Stomach (tissue), 9 donors: ENCODE results near the gene CPA5. TPM values are rescaled to one million over a fixed set of nuclear protein-coding genes. Genes with fewer than 3 reads are reported as not detected.

Experiments
- DNase-seq, 2 donors: peaks; one replicate each; pipeline versions ENCODE4 v3.0.0 to v3.0.0-alpha.2; 2013 to 2019
- H3K27ac ChIP-seq, 5 donors: fragments of 200-600 bp in 4 of 5; sonication (generic) in 4 of 5; one replicate each; pipeline ENCODE4 v1.5.1; 2013 to 2019; ENCODE audit warnings: mild to moderate bottlenecking in 1 of 5, moderate library complexity in 1 of 5
- H3K27me3 ChIP-seq, 3 donors: fragments of 200-600 bp; sonication (generic); one replicate each; pipeline ENCODE4 v1.5.1; 2017 to 2019; ENCODE audit warnings: mixed run types in 1 of 3
- H3K36me3 ChIP-seq, 4 donors: fragments of 200-600 bp; sonication (generic); 1 replicate in 3 of 4; 2 replicates in 1 of 4; pipeline ENCODE4 v1.5.1; 2016 to 2019
- H3K4me1 ChIP-seq, 4 donors: fragments of 200-600 bp; sonication (generic); one replicate each; pipeline ENCODE4 v1.5.1; 2016 to 2019
- H3K4me3 ChIP-seq, 4 donors: fragments of 200-600 bp; sonication (generic) in 3 of 4; one replicate each; pipeline ENCODE4 v1.5.1; 2016 to 2019; ENCODE audit warnings: mild to moderate bottlenecking in 1 of 4
- H3K9me3 ChIP-seq, 4 donors: fragments of 200-600 bp; sonication (generic); one replicate each; pipeline ENCODE4 v1.5.1; 2016 to 2019
- EP300 ChIP-seq: sonication (generic); formaldehyde crosslinking; IDR thresholded peaks from one replicate; pipeline ENCODE4 v1.6.1; 2017; ENCODE audit warnings: antibody characterized with exemption
- POLR2A ChIP-seq, 4 donors: fragments of 450-650 bp; IDR thresholded peaks; one replicate each; pipeline ENCODE4 v1.6.1; 2016; ENCODE audit warnings: antibody characterized with exemption in 4 of 4, control low read depth in 2 of 4, mild to moderate bottlenecking in 1 of 4, moderate library complexity in 1 of 4
- POLR2AphosphoS5 ChIP-seq, 3 donors: sonication (generic); formaldehyde crosslinking; IDR thresholded peaks; one replicate each; pipeline ENCODE4 v1.6.1; 2016; ENCODE audit warnings: antibody characterized with exemption in 3 of 3
- WGBS, 5 donors: extraction: QIAGEN DNeasy Blood & Tissue Kit in 3 of 5; methylation state at CpG; one replicate each; pipeline versions ENCODE4 v1.1.5 to v1.1.7; 2013 to 2018; 5-methylcytosine and 5-hydroxymethylcytosine counted together
- intact Hi-C: fragments of 100-400 bp; cut with DNase I; formaldehyde crosslinking; loops from one replicate; pipeline ENCODE4 v1.15.1; 2023; ENCODE audit warnings: low total_unique reads
- polyA plus RNA-seq, 3 donors: library from polyadenylated mRNA; stranded (reverse); fragments of 200-250 nt; gene quantifications; one replicate each; pipeline ENCODE4 v1.2.3, GENCODE V29; 2013
- total RNA-seq, 5 donors: library from RNA; depleted of rRNA; stranded (reverse); fragments of >200 nt; gene quantifications; one replicate each; pipeline versions ENCODE4 v1.1.0 to v1.2.3, GENCODE V29; 2014 to 2016
- TF ChIP-seq, protein P1 (sequence below), 7 experiments: fragments of 450-650 bp in 4 of 7; fragments of 200-600 bp in 3 of 7; sonication (generic) in 3 of 7; IDR thresholded peaks; one replicate each; pipeline ENCODE4 v1.5.1; 2016 to 2019; ENCODE audit warnings: antibody characterized with exemption in 7 of 7, control low read depth in 2 of 7, mild to moderate bottlenecking in 1 of 7
- donor health status: healthy with polysubstance abuse.
- donor health status: Bipolar disorder and iron deficiency.
- donor health status: healthy.

The CPA5 gene
- total and polyA plus RNA-seq, 8 donors: 0.48 TPM; not detected in 7

DNA sequence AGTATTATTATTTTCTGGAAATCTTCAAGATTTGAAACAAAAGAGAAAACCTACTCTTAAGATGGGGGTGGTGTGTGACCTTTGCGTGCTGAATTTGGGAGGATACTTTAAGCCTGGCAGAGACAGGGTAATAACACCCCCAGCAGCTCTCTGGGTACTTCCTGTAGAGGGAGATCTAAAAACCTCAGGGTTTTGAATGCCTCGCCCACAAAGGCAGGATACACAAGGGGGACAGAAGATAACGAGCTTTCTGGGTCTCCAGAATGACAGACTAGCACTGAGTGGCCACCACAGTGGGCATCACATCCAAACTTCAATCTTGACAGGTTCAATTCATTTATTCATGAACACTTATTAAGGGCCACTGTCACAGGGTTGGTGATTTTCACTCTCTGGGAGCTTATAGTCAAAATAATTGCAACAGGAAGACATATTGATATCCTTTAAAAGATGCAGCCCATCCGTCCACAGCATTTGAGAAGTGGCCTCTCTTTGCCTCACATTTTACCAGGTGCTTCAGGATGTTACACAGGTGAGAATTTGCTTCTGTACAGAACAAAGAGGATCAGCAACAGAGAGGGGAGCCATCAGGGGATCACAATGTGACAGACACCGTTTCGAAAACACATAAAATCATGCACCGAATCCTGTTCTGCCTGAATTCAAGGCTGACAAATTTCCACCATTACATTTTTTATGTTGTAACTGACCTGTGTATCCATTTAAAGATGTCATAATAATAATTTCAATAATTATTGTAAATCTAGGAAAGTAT lies 50.0 kb downstream of the CPA5 start:
- DNase-seq: no peak
- no peaks in the 10 kb centered on the region for H3K9me3 ChIP-seq
- TF ChIP-seq, protein P1, sequence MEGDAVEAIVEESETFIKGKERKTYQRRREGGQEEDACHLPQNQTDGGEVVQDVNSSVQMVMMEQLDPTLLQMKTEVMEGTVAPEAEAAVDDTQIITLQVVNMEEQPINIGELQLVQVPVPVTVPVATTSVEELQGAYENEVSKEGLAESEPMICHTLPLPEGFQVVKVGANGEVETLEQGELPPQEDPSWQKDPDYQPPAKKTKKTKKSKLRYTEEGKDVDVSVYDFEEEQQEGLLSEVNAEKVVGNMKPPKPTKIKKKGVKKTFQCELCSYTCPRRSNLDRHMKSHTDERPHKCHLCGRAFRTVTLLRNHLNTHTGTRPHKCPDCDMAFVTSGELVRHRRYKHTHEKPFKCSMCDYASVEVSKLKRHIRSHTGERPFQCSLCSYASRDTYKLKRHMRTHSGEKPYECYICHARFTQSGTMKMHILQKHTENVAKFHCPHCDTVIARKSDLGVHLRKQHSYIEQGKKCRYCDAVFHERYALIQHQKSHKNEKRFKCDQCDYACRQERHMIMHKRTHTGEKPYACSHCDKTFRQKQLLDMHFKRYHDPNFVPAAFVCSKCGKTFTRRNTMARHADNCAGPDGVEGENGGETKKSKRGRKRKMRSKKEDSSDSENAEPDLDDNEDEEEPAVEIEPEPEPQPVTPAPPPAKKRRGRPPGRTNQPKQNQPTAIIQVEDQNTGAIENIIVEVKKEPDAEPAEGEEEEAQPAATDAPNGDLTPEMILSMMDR (IDR thresholded peaks at IDR 0.05): no peak
- no peak for TF ChIP-seq POLR2AphosphoS5 (IDR thresholded peaks at IDR 0.05)
- no peak for TF ChIP-seq EP300
- no peak for TF ChIP-seq POLR2A (IDR thresholded peaks at IDR 0.05)
- intact Hi-C loops: no loop called here
- H3K4me1 ChIP-seq: peaks cover 0 to 9% (median 0%) of the 10 kb centered on the region in 4 donors
- H3K27me3 ChIP-seq: no peaks in the 10 kb centered on the region
- no peak overlapping the region for H3K27ac ChIP-seq
- no peak overlapping the region for H3K4me3 ChIP-seq
- H3K36me3 ChIP-seq: peaks cover 0 to 9% (median 0%) of the 10 kb centered on the region in 4 donors
- WGBS, 5 donors: 78 to 88% (median 86%) methylated on average over 7 of the region's 7 CpGs

DNA sequence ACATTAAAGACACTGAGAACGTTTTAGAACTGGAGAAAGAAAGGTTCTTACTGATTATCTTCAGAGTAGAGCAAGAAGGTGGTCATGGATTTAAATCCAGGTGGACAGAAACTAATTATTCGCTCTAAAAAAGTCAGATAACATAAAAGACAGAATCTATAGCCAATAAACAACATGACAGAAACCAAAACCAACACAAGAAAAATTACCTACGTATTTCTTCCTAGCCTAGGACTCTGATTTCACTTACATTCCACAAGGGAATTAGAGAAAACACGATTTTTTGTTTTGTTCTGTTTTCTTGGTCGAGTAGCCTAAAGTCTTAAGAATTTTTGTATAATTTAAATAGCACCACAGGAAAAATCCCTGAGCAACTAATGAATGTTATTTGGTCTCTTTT lies 50.8 kb downstream of the CPA5 start:
- H3K36me3 ChIP-seq: peaks cover 0 to 9% (median 0%) of the 10 kb centered on the region in 4 donors
- H3K9me3 ChIP-seq: no peaks in the 10 kb centered on the region
- WGBS, 5 donors: 78 to 85% (median 82%) methylated on average over 5 of the region's 5 CpGs
- no peak overlapping the region for H3K4me3 ChIP-seq
- H3K4me1 ChIP-seq: peaks cover 0 to 9% (median 3%) of the 10 kb centered on the region in 4 donors
- intact Hi-C loops: no loop called here
- no peak for DNase-seq
- H3K27ac ChIP-seq: no peak overlapping the region
- TF ChIP-seq POLR2A (IDR thresholded peaks at IDR 0.05) (no peak), POLR2AphosphoS5 (IDR thresholded peaks at IDR 0.05) (no peak)
- TF ChIP-seq, protein P1 (IDR thresholded peaks at IDR 0.05): no peak
- H3K27me3 ChIP-seq: no peaks in the 10 kb centered on the region

DNA sequence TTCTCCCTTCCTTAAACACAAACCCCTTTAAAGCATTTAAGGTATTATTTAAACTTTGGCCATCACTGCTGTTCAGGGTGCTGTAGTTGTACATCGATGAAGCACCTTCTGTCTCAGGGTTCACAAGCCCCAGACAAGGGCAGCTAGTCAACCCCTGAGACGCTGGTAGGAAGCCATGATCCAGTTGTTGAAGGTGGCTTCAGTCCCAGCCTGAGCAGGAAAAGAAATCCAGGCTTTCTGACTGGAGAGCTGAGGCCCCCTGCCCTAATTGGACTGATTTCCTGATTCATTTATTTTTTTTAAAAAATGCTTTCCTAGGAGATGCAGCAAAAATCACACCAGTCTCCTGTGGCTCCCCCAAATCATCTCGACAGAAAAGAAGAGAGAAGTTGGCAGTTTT lies 51.5 kb downstream of the CPA5 start:
- no peaks in the 10 kb centered on the region for H3K27me3 ChIP-seq
- TF ChIP-seq EP300: no peak
- TF ChIP-seq POLR2AphosphoS5 (IDR thresholded peaks at IDR 0.05): no peak
- TF ChIP-seq POLR2A (IDR thresholded peaks at IDR 0.05): no peak
- TF ChIP-seq, protein P1 (IDR thresholded peaks at IDR 0.05): no peak
- H3K36me3 ChIP-seq: peaks cover 0 to 9% (median 0%) of the 10 kb centered on the region in 4 donors
- intact Hi-C loops: no loop called here
- no peak overlapping the region for H3K4me3 ChIP-seq
- H3K27ac ChIP-seq: no peak overlapping the region
- WGBS, 5 donors: 69 to 81% (median 76%) methylated on average over 3 of the region's 3 CpGs
- H3K4me1 ChIP-seq: peaks cover 0 to 9% (median 4%) of the 10 kb centered on the region in 4 donors
- DNase-seq: peak in 1 of 2 donors; percentile 61
- no peaks in the 10 kb centered on the region for H3K9me3 ChIP-seq

DNA sequence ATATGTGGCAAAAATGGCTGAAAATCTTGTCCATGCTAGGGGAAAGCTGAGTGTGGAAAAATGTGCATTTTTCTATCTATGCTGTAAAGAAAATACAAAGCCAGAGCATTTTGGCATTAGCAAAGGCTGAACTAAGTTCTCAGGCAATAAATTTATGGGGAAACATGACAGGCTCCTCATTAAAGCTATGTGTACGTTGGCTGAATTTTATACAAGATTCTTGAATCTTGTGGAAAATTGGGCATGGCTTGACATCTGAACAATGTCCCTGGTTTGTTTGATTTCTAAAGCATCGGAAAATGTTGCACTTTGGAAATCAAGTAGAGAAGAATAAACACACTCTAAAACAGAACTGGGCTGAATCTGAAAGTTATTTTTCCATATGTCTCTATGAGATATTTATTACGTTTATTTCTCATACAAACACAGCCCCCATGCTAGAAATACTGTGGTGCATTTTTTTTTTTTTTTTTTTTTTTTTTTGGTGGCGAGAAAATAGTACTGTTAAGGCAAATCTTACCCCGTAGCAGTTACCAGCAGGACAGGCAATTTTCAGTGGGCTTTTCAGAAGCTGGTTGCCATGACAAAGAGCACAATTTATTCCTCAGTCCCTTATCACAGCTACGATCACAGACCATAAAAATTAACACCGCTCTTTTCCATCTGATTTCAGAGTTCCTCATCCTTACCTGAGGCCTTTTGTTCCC lies 52.6 kb downstream of the CPA5 start:
- intact Hi-C loops: no loop called here
- DNase-seq: peak in 1 of 2 donors; percentile 70
- peaks cover 0 to 11% (median under 1%) of the 10 kb centered on the region in 4 donors for H3K36me3 ChIP-seq
- no peaks in the 10 kb centered on the region for H3K9me3 ChIP-seq
- H3K27ac ChIP-seq: no peak overlapping the region
- WGBS, 5 donors: 77 to 92% (median 88%) methylated on average over 7 of the region's 7 CpGs
- no peaks in the 10 kb centered on the region for H3K27me3 ChIP-seq
- no peak overlapping the region for H3K4me3 ChIP-seq
- peaks cover 0 to 9% (median 4%) of the 10 kb centered on the region in 4 donors for H3K4me1 ChIP-seq
- TF ChIP-seq EP300 (no peak), POLR2AphosphoS5 (IDR thresholded peaks at IDR 0.05) (no peak), POLR2A (IDR thresholded peaks at IDR 0.05) (no peak)
- TF ChIP-seq, protein P1 (IDR thresholded peaks at IDR 0.05): no peak
